GM10266 (cell line): ENCODE measurements around the gene SASS6.

Source experiments
- DNase-seq: peaks from one replicate; pipeline ENCODE4 v3.0.0; 2012; ENCODE audit errors: extremely low spot score
- TF ChIP-seq, protein P1 (sequence below): IDR thresholded peaks from 2 replicates; pipeline ENCODE4 v1.5.1; 2012; ENCODE audit warnings: mild to moderate bottlenecking, low read depth; ENCODE audit not compliant: control insufficient read depth, insufficient read depth; ENCODE audit errors: missing control alignments

SASS6 gene

DNA sequence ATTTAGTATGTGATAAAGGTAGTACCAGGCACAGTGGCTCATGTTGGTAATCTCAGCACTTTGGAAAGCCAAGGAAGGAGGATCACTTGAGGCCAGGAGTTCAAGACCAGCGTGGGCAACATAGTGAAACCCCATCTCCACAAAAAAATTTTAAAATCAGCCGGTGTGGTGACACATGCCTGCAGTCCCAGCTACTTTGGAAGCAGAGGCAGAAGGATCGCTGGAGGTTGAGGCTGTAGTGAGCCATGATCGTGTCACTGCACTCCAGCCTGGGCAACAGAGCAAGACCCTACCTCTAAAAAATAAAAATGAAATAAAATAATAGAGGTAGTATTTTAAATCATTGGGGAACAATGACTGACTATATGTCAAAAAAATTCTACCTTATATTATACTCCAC lies 17.2 kb downstream of the SASS6 start:
- no peak for DNase-seq
- TF ChIP-seq, protein P1, sequence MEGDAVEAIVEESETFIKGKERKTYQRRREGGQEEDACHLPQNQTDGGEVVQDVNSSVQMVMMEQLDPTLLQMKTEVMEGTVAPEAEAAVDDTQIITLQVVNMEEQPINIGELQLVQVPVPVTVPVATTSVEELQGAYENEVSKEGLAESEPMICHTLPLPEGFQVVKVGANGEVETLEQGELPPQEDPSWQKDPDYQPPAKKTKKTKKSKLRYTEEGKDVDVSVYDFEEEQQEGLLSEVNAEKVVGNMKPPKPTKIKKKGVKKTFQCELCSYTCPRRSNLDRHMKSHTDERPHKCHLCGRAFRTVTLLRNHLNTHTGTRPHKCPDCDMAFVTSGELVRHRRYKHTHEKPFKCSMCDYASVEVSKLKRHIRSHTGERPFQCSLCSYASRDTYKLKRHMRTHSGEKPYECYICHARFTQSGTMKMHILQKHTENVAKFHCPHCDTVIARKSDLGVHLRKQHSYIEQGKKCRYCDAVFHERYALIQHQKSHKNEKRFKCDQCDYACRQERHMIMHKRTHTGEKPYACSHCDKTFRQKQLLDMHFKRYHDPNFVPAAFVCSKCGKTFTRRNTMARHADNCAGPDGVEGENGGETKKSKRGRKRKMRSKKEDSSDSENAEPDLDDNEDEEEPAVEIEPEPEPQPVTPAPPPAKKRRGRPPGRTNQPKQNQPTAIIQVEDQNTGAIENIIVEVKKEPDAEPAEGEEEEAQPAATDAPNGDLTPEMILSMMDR: no peak

DNA sequence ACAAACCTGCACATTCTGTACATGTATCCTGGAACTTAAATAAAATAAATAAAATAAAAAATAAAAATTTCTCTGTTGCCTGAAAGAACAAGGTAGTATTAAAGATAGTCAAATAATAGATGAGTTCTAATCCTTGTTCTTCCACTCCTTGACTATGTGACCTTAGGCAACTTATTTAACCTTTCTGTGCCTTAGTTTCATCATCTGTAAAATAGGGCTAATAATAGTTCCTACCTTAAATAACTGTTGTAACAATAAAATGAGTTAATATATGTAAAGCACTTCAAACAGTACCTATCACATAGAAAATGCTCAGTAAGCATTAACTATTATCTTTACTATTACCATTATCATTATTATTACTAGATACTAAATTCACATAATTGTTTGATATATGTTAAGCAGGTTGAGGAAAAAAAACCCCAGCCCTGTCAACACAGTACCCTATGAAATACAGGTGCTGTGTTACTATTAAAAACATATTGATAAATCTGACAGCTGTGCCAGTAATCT lies 23.1 kb downstream of the SASS6 start:
- TF ChIP-seq, protein P1: no peak
- DNase-seq: no peak

DNA sequence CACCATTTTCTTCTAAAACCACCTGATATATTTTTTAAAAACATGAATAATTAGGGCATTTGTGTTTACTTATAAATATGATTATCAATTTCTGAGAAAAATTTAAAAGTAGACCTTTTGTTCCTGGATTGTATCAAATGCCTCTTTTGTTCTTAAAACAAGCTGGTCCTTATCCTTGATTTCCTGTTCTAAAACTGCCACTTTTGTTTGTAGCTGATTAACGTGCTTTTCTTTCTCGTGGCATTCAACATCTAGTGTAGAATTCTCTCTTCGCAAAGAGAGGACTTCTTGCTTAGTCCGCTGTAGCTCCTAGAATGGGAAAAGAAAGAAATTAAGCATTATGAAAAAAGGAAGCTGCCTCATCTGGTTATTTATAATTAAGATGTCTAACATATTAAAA lies 25.0 kb downstream of the SASS6 start:
- DNase-seq: no peak
- TF ChIP-seq, protein P1: no peak

DNA sequence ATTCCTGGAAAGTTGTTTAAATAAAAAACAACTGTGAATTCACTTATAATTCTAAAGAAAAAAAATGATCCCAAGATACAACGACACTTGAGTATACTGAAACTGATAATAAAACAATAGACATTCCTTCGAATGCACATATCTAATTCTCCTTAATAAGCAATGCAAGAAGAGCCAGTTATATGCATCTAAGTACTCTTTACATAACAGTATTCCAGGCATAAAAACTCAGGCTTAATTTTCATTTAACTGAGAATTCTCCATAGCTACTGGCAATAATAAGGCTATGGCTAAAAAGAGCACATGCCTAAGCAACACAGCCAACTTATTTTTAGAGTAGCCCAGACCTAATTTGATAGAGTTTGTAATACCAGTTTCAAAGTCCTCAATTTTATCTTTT lies 31.2 kb downstream of the SASS6 start:
- TF ChIP-seq, protein P1: no peak
- DNase-seq: no peak

DNA sequence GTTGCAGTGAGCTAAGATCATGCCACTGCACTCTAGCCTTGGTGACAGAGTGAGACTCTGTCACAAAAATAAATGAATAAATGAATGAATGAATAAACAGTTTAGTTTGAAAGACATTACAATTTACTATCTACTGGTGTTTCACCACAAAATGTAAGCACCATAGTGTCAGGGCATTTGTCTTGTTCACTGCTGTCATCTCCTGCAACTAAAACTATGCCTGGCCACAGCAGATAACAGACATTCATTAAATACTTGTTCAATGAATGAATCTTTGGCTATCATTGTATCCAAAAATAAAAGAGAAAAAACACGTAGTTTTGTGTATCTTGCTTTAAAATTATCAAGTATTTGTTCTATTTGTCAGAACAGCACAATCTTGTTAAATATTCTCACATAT lies 32.5 kb downstream of the SASS6 start:
- TF ChIP-seq, protein P1: no peak
- no peak for DNase-seq

DNA sequence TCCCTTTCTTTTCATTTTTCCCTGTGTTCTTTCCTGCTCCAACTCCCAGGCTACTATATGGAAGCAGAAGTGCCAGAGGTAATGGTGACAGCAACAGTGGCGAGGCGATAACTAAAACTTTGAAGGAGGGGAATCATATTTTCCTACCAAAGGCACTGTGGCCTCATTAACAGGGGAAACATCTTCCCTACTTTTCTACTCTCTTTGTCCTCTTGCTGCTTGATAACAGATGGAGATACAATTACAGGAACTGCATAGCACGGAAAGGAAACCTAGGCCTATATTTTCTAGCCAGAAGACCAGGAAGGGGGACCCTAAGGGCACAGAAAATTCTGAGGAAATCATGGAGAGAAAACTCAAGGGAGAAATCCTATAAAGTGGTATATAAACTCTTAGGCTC lies 42.3 kb downstream of the SASS6 start:
- TF ChIP-seq, protein P1: no peak
- no peak for DNase-seq

DNA sequence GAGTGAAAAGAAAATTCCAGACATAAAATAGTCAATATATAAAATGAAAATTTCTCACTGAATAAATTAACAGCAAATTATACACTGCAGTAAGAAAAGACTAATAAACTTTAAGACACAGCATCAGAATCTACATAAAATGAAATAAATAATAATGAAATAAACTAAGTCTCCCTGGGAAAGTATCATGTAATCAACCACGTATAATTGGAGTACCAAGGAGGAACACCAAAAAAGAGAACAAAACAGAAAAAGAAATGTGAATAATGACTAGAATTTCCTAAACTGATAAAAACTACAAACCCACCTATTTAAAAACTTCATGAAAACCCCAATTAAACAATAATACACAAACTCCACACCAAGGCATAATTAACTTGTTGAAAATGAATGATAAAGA lies 43.6 kb downstream of the SASS6 start:
- TF ChIP-seq, protein P1: no peak
- DNase-seq: no peak
